ENCODE measurements around the gene CAMTA2.

Gene CAMTA2

GRCh38 chr17:4969047-4969550, 18.4 kb downstream of the CAMTA2 start:
- DNase-seq (ENCODE audit: low read depth, low spot score): peak; percentile 78
- ChIA-PET CTCF (interaction anchor here (1.3 to 3.8 kb wide), 3 partner anchors 11 to 18 kb away, joined by 3 to 54 read pairs (median 17); partner anchors contain the start of gene CAMTA2), POLR2A (interaction anchor here (0.7 to 9.7 kb wide), 5 partner anchors 16 to 29 kb away, joined by 3 to 119 read pairs (median 61); partner anchors contain the start of genes CAMTA2, ENO3, PFN1 and RNF167)
- peak overlapping the region; percentile 81 for H3K4me3 ChIP-seq (ENCODE audit: low read depth, low read length)
- TF ChIP-seq CTCF (IDR thresholded peaks at IDR 0.05; ENCODE audit: insufficient read depth, low read length, missing control alignments): no peak

GRCh38 chr17:4968486-4969046, 18.9 kb downstream of the CAMTA2 start:
- ChIA-PET CTCF (interaction anchor here (3.1 to 3.8 kb wide), 3 partner anchors 12 to 60 kb away, joined by 13 to 54 read pairs (median 19); partner anchors contain the start of gene CAMTA2), POLR2A (interaction anchor here (1.2 to 9.7 kb wide), 5 partner anchors 16 to 60 kb away, joined by 6 to 119 read pairs (median 61); partner anchors contain the start of genes ENO3, PFN1, RNF167 and SLC25A11)
- TF ChIP-seq CTCF (IDR thresholded peaks at IDR 0.05; ENCODE audit: insufficient read depth, low read length, missing control alignments): no peak
- H3K4me3 ChIP-seq (ENCODE audit: low read depth, low read length): peak overlapping the region; percentile 81
- no peak for DNase-seq (ENCODE audit: low read depth, low spot score)

GRCh38 chr17:4967539-4968485, 19.7 kb downstream of the CAMTA2 start, which contains the start of gene SPAG7:
Gene SPAG7, minus strand, starts transcription at chr17:4967817. Its CDS starts 13 bp downstream, at chr17:4967804.
- CTCF ChIA-PET: interaction anchor here (1.3 to 3.6 kb wide), 7 partner anchors 10 to 59 kb away, joined by 3 to 19 read pairs (median 11); partner anchors contain the start of genes CAMTA2 and ENO3
- peak within 1 kb of the TSS; percentile 81 for H3K4me3 ChIP-seq (ENCODE audit: low read depth, low read length)
- peak; percentile 90 for DNase-seq (ENCODE audit: low read depth, low spot score)
- no peak for TF ChIP-seq CTCF (IDR thresholded peaks at IDR 0.05; ENCODE audit: insufficient read depth, low read length, missing control alignments)
- POLR2A ChIA-PET: interaction anchor here (1.2 to 9.7 kb wide), 7 partner anchors 10 to 59 kb away, joined by 4 to 119 read pairs (median 9); partner anchors contain the start of genes CAMTA2, ENO3, PFN1 and RNF167

- CTCF ChIA-PET: interaction anchor here (1.3 to 3.6 kb wide), 7 partner anchors 11 to 58 kb away, joined by 3 to 19 read pairs (median 11); partner anchors contain the start of genes CAMTA2 and ENO3
- DNase-seq (ENCODE audit: low read depth, low spot score): peak; percentile 99
- peak overlapping the region; percentile 81 for H3K4me3 ChIP-seq (ENCODE audit: low read depth, low read length)
- TF ChIP-seq CTCF (IDR thresholded peaks at IDR 0.05; ENCODE audit: insufficient read depth, low read length, missing control alignments): no peak
- POLR2A ChIA-PET: interaction anchor here (1.1 to 9.7 kb wide), 9 partner anchors 10 to 177 kb away, joined by 3 to 119 read pairs (median 7); partner anchors contain the start of genes CAMTA2, ENO3, KIF1C and PFN1
Measured at GRCh38 chr17:4966844-4967538, 20.5 kb downstream of the CAMTA2 start.

GRCh38 chr17:4965311-4965986, 22.0 kb downstream of the CAMTA2 start:
- DNase-seq (ENCODE audit: low read depth, low spot score): no peak
- ChIA-PET POLR2A (interaction anchor here (0.7 to 9.7 kb wide), 7 partner anchors 8 to 56 kb away, joined by 3 to 119 read pairs (median 9); partner anchors contain the start of genes ENO3, KIF1C, PFN1 and RNF167), CTCF (interaction anchor here (0.9 to 3.6 kb wide), 7 partner anchors 9 to 57 kb away, joined by 3 to 19 read pairs (median 11); partner anchors contain the start of genes CAMTA2, ENO3, RNF167 and SLC25A11)
- H3K4me3 ChIP-seq (ENCODE audit: low read depth, low read length): no peak overlapping the region
- no peak for TF ChIP-seq CTCF (IDR thresholded peaks at IDR 0.05; ENCODE audit: insufficient read depth, low read length, missing control alignments)

Data from AG04449 (cell line).